ENCODE data around the gene KCTD16.

GRCh38 chr5:144191998-144192397 lies 21.3 kb downstream of the KCTD16 start:
- TF ChIP-seq CTCF (IDR thresholded peaks at IDR 0.05) (peak in 3 of 4 experiments; percentile 12 to 25 (median 24)), POLR2A (IDR thresholded peaks at IDR 0.05) (no peak)

Data from uterus (tissue), 2 donors.